GM19455 (cell line): ENCODE results near the gene TMEM245.
"Not testable (repeated sequence)": the region's sequence is repeated elsewhere in the genome, so short reads cannot be mapped to it uniquely, and the experiment has no call there.

Source experiments
- ATAC-seq: cut with Tn5 transposase; IDR thresholded peaks from one replicate; pipeline ENCODE4 v1.9.1; 2021; ENCODE audit not compliant: unreplicated experiment

The TMEM245 gene

DNA sequence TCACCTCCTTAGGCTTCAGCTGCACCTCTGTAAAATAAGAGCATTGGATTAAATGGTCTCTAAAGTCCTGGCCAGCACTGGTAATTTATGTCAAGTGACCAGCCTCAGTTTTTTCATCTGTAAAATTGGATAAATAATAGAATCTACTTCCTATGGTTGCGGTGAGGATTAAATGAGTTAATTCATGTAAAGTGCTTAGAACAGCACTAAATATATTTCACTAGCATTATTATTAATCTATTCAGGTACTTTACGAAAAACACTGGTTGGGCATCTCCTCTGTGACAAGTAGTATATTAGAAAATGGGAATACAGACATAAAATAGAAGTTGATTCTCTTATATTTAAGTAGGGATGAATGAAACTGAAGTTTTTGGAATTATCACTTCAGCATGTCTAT is 13.8 kb upstream of the TMEM245 start:
- no peak for ATAC-seq

DNA sequence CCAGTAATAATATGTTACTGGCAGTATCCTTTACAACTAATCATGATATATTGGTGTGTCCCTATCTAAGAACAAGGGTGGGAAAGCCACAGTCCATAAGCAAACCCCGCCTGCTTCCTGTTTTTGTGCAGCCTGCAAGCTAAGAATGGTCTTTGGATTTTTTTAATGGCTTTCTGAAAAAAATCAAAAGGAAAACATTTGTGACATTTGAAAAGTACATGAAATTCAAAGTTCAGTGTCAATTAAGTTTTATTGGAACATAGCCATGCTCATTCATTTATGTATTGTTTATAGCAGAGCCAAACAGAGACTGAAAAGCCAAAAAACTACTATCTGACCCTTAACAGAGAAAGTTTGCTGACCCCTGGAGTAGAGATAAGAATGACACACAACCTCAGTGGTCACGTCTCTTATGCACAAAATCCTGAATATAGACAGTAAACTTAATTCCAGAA is 12.8 kb upstream of the TMEM245 start:
- no peak for ATAC-seq

DNA sequence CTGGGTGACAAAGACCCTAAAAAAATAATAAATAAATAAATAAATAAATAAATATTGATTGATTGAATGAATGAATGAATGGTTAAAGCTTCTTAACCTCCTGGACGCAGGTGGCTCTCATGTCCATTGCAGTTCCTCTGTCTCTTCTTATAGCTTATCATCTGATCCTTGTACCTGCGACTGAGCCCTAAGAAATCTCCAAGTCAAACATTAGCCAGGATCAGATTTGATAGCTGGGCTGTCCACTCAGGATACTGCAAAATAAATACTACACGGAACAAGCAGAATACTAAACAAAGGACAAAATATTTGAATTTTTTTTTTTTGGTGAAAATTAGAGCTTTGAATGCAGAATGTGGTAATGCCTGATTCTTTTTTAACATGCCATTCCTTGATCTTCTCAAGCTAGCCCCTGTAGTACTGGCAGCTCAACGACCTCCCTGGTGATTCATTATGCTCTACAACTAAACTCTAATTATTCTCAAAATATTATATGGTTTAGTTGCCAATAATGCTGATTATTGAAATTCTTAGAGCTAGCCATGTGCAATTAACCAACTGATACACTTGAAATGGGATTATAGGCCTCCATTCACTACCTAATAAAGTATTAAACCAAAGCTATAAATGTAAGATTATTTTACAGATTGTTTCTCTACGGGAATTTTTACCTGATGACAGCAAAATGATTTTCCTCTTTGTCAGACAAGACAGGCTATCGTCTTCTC is 9.9 kb upstream of the TMEM245 start:
- ATAC-seq, result no peak

DNA sequence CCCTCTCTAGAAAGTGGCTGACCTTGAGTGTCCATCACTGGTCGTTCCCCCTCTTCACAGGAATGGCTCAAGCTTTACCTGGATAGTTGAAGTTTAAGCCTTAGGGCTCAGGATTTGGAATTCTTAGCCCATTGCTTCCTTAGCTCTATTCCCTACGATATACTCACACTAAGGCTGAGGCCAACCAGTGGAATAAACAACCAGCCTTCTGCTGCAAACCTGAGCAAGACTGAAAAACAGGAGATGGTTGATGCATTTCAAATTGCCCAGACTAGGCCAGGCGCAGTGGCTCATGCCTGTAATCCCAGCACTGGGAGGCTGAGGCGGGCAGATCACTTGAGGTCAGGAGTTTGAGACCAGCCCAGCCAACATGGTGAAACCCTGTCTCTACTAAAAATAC is 6.9 kb upstream of the TMEM245 start:
- ATAC-seq, result not testable (repeated sequence)

DNA sequence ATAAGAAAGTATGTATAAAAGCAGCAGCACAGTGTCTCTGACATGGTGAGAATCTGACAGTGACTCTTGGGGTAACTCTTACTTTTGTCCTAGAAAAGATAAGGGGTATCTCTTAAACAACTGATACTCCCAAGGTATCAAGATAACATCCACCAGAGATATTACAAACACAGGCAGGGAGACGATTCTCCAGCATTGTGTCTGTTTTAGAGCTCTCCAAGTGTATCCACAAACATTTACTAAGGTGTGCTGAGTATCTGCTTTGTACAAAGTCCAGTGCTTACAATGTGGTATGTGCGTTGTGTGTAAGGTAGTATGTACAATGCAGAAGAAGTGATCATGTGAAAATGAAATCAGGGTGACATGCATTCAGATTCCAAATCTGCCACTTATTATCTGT is 4.4 kb upstream of the TMEM245 start:
- ATAC-seq, result no peak

DNA sequence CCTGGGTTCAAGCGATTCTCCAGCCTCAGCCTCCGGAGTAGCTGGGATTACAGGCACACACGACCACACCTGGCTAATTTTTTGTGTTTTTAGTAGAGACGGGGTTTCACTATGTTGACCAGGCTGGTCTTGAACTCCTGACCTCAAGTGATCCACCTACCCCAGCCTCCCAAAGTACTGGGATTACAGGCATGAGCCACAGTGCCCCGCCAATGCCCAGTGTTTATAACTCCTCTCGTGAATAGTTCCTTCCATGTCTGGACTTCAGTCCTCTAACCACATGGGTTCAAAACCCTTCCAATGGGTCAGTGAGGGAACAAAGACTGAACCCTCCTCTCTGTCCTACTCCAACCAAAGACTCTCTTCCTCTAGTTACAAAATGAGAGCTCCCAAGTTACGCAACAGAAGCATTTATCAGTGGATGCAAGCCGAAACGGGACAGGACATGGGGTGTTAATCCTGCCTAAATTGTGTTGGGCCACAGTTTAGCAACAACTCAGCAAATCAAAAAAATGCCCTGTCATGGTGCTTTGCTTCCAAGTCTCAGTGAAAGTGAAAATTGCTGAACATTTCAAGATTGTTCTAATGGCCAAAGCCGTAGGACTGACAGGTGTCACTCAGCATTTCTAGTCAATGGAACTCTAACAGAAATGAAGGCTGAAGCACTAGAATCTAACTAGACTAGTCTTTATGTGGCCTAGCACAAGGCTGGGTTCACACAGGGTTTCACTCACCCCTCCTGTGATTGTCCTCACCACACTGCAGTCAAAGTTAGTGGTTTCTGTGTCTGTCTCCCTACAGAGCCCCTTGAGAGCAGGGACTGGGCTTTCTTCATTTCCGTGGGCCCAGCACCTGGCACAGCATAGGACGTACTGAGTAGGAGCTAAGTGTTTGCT is 3.2 kb upstream of the TMEM245 start:
- no peak for ATAC-seq

DNA sequence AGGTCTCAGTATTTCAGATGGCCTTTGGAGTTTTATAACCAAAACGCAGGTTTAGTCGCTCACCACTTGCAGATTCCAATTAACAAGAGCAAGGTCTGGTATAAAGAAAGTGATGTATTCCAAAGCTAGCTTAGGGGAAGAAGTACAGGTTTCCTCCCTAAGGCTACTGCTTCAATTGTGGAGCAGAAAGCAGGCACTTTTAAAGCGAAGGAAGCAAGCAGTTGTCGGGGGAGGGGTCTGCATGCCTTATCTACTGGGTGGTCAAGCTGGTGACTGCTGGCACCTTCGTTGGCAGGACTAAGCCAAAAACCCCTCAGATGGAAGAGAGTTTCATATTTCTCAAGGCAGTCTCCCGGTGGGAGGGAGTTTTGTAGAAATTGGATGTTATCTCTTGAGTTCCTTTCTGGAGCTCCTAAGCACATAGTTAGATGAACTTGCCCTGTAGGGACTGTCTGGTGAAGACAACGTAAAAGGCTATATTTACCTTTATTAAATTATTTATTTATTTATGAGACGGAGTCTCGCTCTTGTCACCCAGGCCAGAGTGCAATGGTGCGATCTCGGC is 1.6 kb upstream of the TMEM245 start:
- no peak for ATAC-seq

DNA sequence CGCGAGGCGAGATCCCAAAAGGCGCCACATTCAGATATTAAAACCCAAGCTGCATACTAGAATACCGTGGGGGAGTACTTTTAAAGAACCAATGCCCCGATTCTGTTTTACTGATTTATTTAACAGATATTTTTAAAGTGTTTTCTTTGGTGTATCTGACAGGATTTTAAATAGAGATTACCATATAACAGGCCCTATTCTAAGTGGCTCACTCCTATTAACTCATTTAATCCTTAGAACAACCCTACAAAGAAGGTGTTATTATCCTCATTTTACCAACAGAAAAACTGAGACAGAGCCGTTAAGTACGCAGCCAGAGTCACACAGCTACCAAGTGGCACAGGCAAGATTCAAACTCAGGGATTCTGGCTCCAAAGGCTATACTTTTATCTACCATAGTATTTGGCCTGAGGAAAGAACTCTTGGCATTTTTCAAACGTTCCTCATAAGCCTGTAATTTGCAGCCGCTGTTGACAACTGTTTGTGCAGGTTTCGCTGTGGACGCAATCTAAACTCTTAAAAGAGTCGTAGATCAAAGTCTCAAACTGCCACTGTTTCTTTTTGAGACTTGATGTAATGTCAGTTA is 550 bp upstream of the TMEM245 start:
- ATAC-seq, result no peak

DNA sequence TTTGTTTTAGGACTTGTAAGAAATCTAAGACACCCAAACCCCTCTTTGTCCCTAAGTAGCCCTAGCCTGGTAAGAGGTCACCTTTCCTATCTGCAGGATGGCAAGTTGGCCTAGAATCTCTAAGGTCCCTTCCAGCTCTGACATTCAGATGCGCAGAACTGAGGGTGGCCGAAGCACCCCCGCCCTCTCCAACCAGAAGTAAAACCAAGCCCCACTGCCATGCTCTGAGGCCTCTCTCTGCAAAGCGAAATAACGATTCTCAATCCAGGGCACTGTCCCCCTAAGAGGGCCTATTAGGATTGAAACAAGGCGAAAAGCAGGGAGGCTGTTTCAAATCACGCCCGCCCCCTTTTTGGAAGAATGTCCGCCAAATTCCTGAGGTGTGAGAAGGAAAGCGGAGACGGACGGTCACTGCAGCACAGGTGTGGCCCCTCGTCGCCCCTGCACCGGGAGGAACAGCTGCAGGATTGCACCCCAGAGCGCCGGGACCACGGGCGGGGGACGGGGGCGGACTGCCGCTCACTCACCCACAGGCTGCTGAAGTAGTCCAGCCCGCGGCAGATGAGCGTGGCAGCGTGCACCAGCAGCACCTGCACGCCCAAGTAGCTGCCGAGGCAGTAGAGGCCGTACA is 824 bp downstream of the TMEM245 start:
- ATAC-seq, result no peak

DNA sequence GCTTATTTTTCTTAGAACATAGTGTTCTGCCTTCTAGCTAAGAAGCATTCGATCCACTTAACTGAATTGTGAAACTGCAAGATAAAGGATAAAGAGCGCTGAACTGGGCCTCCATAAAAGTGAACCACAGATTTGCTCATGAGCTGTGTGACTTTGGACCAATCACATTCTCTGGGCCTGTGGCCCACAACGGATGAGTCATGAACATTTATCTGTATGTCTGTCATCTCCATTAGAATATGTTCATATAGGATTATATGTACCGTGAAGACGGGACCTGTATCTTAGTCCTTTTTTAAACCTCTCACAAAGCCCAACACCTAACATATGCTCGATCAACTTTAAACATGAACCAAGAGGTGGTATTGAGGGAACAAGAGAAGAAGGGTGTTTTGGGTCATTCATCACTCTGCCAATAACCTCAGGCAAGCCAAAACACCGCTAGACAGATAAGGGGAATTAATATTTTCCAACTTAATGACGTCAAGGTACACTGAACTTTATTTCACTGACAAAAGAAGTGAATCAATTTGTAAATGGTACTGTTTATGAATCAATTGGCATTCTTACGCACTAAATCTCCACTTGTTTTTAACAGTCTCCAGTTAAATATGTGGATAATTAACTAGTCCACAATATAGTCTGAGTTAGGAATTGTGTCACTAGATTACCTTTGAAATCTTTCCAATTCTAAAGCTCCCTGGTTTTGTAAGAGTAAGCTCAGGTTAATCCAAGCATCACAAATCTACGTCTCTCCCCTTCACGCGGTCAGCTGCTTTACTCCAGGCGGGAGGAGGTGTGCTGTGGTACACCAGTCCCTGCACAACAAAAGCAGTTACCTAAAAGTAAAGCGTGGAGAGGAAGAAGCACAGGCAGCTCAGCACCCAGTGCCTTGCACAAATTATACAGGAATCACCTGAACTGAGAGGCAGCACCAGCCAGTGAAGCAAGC is 1.6 kb downstream of the TMEM245 start:
- ATAC-seq, result no peak

DNA sequence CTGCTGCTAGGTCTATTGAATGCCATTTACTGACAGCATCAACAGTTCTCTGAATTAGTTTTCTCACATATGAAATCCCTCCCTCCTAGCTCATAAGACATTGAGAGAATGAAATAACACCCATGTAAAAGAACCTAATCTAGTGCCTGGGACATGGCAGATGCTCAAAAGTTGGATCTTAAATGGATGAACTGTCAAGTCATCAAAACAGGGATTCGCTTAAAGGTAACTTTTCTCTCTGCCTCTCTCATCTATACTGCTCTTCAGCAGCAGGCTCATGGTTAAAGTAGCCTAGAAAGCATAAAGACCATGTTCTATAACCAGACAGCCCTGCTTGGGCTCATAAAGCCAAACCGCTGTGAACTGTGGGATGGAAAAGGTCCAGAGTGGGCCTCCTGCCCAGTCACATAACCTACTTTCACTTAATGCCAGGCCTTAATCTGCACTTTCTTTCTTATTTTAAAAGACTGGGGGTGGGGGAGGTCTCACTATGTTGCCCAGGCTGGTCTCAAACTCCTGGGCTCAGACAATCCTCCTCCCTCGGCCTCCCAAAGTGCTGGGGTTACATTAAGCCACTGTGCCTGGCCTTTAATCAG is 3.7 kb downstream of the TMEM245 start:
- no peak for ATAC-seq

DNA sequence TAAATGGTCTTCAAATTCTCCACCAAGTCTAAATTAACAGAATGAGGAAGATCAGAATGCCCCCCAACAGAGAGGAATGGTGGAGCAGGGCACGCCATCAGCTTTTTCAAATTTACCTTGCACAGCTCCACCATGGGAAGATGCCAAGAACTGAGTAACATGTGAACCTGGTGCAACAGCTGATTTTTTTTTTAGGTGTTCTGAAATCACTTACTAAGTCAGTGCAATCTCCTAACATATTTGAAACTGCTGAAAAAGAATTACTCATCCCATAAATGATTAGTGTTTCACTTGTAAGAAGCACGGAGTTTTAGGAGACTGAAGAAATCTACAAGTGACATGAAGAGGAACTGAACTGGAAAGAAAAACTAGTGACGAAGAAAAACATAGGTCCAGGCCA is 5.1 kb downstream of the TMEM245 start:
- no peak for ATAC-seq

DNA sequence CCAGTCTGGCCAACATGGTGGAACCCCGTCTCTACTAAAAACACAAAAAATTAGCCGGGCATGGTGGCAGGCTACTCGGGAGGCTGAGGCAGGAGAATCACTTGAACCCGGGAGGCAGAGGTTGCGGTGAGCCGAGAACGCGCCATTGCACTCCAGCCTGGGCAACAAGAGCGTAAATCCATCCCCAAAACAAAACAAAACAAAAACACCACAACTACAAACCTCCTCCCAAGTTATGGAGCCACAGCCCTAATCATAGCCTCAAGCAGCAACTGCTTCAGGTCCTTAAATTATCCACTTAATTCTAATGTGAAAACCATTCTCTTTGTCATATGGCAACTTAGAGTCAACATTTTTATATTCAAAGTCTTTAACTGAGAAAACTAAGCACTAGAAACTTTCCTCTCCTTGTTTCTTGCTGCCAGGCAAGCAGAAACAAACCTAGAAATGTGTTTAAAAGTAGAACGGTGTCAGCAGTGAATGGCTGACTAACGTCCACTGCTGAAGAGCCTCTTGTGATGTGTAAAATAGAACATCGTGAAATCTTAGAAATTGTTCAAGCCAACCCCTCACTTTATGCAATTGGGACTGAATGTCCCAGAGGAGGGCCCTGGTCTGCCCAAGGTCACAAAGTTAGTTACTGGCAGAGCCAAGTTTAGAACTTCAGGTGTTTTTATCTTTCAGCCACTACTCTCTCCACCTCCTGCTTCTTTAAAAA is 5.7 kb downstream of the TMEM245 start:
- no peak for ATAC-seq

DNA sequence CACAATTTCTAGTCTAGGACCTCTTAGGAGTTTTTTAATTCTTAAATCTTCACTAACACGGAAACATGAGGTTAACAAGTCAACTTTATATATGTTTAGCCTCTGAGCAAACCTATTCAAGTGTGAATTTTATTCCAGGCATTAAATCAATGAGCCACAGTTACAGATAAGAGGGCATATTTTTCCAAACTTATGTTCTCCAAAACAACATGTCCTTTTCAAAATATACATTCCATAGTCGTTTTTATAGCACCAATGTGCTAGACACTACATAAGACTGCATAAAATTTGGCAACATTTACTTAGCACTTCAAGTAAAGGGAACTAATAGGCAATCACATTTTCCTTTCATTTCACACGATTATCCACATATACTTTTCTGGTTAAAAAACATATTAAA is 6.5 kb downstream of the TMEM245 start:
- ATAC-seq, result no peak

DNA sequence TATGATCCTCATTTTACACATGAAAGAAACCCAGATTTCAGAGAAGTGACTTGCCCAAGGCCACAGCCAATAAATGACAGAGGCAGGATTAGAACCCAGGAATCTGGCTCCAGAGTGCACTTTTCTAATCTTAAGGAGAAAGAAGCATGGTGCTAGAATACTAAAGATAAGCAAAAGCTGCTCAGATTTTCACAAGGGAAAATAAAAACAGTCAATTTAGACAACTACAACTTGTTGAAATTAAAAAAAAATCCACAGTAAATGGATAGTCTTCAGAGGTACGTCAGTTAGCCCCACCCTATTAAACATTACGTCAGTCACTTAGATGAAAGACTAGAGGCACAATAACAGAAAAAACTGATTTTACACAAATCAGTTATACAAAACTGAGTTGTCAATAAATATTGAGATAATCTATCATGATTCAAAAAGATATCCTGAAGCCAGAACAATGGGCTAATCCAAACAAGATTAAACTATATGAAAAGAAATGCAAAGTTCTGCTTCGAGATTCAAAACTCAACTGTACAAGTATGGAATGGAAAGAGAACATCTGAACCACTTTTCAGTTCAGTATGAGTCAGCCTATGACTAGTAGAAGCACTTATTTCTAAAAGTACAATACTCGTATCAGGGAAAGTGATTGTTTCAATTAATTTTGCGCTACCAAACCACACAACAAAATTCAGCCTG is 9.3 kb downstream of the TMEM245 start:
- ATAC-seq, result peak; percentile 77

DNA sequence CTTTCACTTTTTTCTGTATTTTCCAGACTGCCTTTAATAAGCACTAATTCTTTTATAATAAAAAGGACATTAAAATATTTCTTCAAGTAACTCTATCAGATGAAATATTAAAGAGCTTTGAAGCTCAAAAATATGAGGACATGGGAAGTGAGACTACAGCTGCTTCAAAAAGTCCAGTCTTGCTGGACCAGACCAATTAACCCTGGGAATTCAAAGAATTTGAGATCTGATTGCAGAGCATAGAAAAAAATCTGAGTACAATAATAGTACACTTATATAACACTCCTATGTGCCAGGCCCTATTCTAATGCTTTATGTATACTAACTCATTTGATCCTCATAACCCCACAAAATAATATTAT is 9.8 kb downstream of the TMEM245 start:
- ATAC-seq, result no peak

DNA sequence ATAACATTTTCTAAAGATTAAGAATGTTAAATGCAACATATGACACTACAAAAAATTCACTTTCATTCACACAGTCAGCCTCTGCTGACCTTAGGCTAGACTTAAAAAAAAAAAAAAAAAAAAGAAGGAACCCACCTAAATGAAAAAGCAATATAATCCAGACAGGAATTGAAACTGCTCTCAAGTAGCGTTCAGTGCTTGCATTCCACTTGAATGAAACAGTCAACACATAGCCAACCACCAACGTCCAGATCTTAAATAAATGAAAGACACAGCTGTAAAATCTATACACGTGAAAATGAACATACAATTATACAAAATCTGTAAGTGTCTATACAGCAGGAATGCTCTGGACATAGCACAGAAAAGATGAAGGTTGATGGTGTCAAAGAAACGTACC is 11.4 kb downstream of the TMEM245 start:
- ATAC-seq, result no peak
